CD8-positive, alpha-beta memory T cell (primary cell): ENCODE results near the gene BAK1. TPM values are rescaled to one million over a fixed set of nuclear protein-coding genes. Genes with fewer than 3 reads are reported as not detected.

Experiments used
- CTCF ChIA-PET: fragments of 350-600 bp; sonication (Branson Sonifier 250); formaldehyde crosslinking; loops from one replicate; lab custom pipeline; 2021; ENCODE audit warnings: antibody characterized with exemption; lab: Charles Lee
- POLR2A ChIA-PET: fragments of 350-600 bp; sonication (Branson Sonifier 250); formaldehyde crosslinking; loops from one replicate; lab custom pipeline; 2021; ENCODE audit warnings: antibody characterized with exemption; lab: Charles Lee
- DNase-seq, 5 donors: peaks; one replicate each; pipeline versions ENCODE4 v3.0.0 to v3.0.0-alpha.2; 2020 to 2022; ENCODE audit warnings: mixed read lengths in 1 of 5
- H3K27ac ChIP-seq: one replicate; pipeline ENCODE4 v1.7.0; 2013; ENCODE audit warnings: low read depth, mild to moderate bottlenecking, low read length, moderate library complexity
- H3K27me3 ChIP-seq: 2 replicates; pipeline ENCODE4 v1.7.0; 2013; ENCODE audit warnings: low read length, mild to moderate bottlenecking; ENCODE audit not compliant: insufficient read depth, poor library complexity, severe bottlenecking
- H3K36me3 ChIP-seq: 2 replicates; pipeline ENCODE4 v1.7.0; 2013; ENCODE audit warnings: mild to moderate bottlenecking, low read length, moderate library complexity; ENCODE audit not compliant: insufficient read depth
- H3K4me1 ChIP-seq: 2 replicates; pipeline ENCODE4 v1.7.0; 2013; ENCODE audit warnings: mild to moderate bottlenecking, low read length, moderate library complexity; ENCODE audit not compliant: insufficient read depth
- H3K4me3 ChIP-seq: 2 replicates; pipeline ENCODE4 v1.7.0; 2013; ENCODE audit warnings: mild to moderate bottlenecking, low read length
- H3K9me3 ChIP-seq: 2 replicates; pipeline ENCODE4 v1.7.0; 2013; ENCODE audit warnings: mild to moderate bottlenecking, low read length
- H3K27ac Mint-ChIP-seq, 8 donors: one replicate each; pipeline ENCODE4 v1.8.0; 2020 to 2021; ENCODE audit warnings: mixed read lengths in 8 of 8, mild to moderate bottlenecking in 6 of 8, inconsistent platforms in 3 of 8, moderate library complexity in 3 of 8
- H3K27me3 Mint-ChIP-seq, 2 donors: one replicate each; pipeline ENCODE4 v1.8.0; 2020 to 2021; ENCODE audit warnings: mixed read lengths in 2 of 2, mild to moderate bottlenecking in 1 of 2, moderate library complexity in 1 of 2
- H3K36me3 Mint-ChIP-seq, 3 donors: one replicate each; pipeline ENCODE4 v1.8.0; 2020 to 2021; ENCODE audit warnings: mixed read lengths in 3 of 3, inconsistent platforms in 1 of 3, mild to moderate bottlenecking in 1 of 3
- H3K4me1 Mint-ChIP-seq, 3 donors: one replicate each; pipeline ENCODE4 v1.8.0; 2020 to 2021; ENCODE audit warnings: mixed read lengths in 3 of 3, inconsistent platforms in 1 of 3, mild to moderate bottlenecking in 1 of 3
- H3K4me3 Mint-ChIP-seq, 7 donors: one replicate each; pipeline ENCODE4 v1.8.0; 2020 to 2021; ENCODE audit warnings: mixed read lengths in 7 of 7, mild to moderate bottlenecking in 6 of 7, moderate library complexity in 4 of 7, inconsistent platforms in 2 of 7
- H3K9me3 Mint-ChIP-seq, 5 donors: one replicate each; pipeline ENCODE4 v1.8.0; 2020 to 2022; ENCODE audit warnings: mixed read lengths in 5 of 5, mild to moderate bottlenecking in 3 of 5, moderate library complexity in 2 of 5, inconsistent platforms in 1 of 5
- polyA plus RNA-seq: library from polyadenylated mRNA; unstranded; fragments of 300-500 nt; fragmentation: Illumina TruSeq; gene quantifications from one replicate; pipeline ENCODE4 v1.2.3, GENCODE V29; 2021
- total RNA-seq, 2 experiments: library from RNA; stranded (reverse); gene quantifications; one replicate each; pipeline ENCODE4 v1.2.3, GENCODE V29; 2021

BAK1 gene
- total RNA-seq, result 10 to 100 TPM; 48.5 to 50.1 TPM
- polyA plus RNA-seq, result 43.4 TPM

GRCh38 chr6:33579828-33580714 lies at the start of gene BAK1:
Gene BAK1 (minus strand): TSS chr6:33580276. CDS start chr6:33577604, 2,672 bp downstream.
- peak within 1 kb of the TSS; percentile 98 for H3K4me3 ChIP-seq
- peak; percentile 79 to 91 (median 81) for DNase-seq
- peaks cover 26% of the 10 kb centered on the region for H3K4me1 ChIP-seq
- no peaks in the 10 kb centered on the region for H3K27me3 ChIP-seq
- no peaks in the 10 kb centered on the region for H3K9me3 ChIP-seq
- Mint-ChIP-seq H3K27me3 (no peaks in the 10 kb centered on the region), H3K36me3 (peaks cover 4 to 39% (median 5%) of the 10 kb centered on the region in 3 donors), H3K4me1 (peaks cover 31 to 42% (median 31%) of the 10 kb centered on the region in 3 donors), H3K27ac (peak within 1 kb of the TSS; percentile 90 to 100 (median 98)), H3K4me3 (peak within 1 kb of the TSS; percentile 92 to 99 (median 95)), H3K9me3 (no peaks in the 10 kb centered on the region)
- peak within 1 kb of the TSS; percentile 90 for H3K27ac ChIP-seq
- CTCF ChIA-PET, result interaction anchor here (0.8 to 1.6 kb wide), 10 partner anchors 10 to 575 kb away, joined by 3 to 8 read pairs (median 4); no protein-coding TSS in a partner anchor
- POLR2A ChIA-PET, result interaction anchor here (0.6 to 2.2 kb wide), 7 partner anchors 10 to 308 kb away, joined by 3 to 17 read pairs (median 7); partner anchors contain the start of genes ITPR3, RPS18, UQCC2 and VPS52
- peaks cover 18% of the 10 kb centered on the region for H3K36me3 ChIP-seq

- Histone ChIP-seq H3K4me1 (peaks cover 43% of the 10 kb centered on the region), H3K36me3 (peaks cover 4% of the 10 kb centered on the region), H3K9me3 (no peaks in the 10 kb centered on the region), H3K27ac (no peak overlapping the region), H3K27me3 (no peaks in the 10 kb centered on the region), H3K4me3 (no peak overlapping the region)
- peaks cover 50 to 81% (median 58%) of the 10 kb centered on the region in 3 donors for H3K4me1 Mint-ChIP-seq
- ChIA-PET POLR2A (no interaction called here), CTCF (no interaction called here)
- peak overlapping the region; percentile 47 to 80 (median 60) for H3K27ac Mint-ChIP-seq
- H3K27me3 Mint-ChIP-seq, result peaks cover 0 to 4% of the 10 kb centered on the region in 2 donors
- DNase-seq, result no peak
- peaks cover 0 to 42% (median 0%) of the 10 kb centered on the region in 3 donors for H3K36me3 Mint-ChIP-seq
- no peaks in the 10 kb centered on the region for H3K9me3 Mint-ChIP-seq
- peak overlapping the region in 2 of 7 donors; percentile 22 to 32 for H3K4me3 Mint-ChIP-seq
Observed at GRCh38 chr6:33628401-33628964, 48.4 kb upstream of the BAK1 start.

GRCh38 chr6:33627876-33628275 lies 47.8 kb upstream of the BAK1 start:
- peaks cover 40% of the 10 kb centered on the region for H3K4me1 ChIP-seq
- no peak overlapping the region for H3K27ac ChIP-seq

DNA sequence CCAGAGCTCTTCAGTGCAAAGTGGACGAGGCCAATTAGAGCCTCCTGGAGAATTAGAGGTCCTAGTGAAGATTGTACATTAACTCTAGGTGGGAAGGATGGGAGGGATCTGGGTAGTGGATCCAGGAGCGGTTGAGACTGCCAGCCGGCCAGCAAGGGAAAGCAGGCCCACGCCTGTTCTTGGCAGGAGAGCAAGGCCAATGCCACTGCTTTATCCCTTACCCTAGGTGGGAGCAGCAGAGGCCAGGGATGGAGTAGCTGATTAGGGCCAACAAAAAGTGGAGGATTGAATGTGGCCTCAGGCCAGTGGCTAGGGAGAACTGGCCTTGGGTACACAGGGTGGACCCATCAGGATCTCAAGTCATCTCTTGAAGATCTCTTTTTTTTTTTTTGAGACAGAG lies 44.8 kb upstream of the BAK1 start:
- peak overlapping the region in 7 of 8 donors; percentile 45 to 98 (median 92) for H3K27ac Mint-ChIP-seq
- peaks cover 0 to 47% (median 0%) of the 10 kb centered on the region in 3 donors for H3K36me3 Mint-ChIP-seq
- DNase-seq, result no peak
- ChIA-PET POLR2A (no interaction called here), CTCF (no interaction called here)
- peaks cover 47 to 70% (median 61%) of the 10 kb centered on the region in 3 donors for H3K4me1 Mint-ChIP-seq
- H3K4me3 Mint-ChIP-seq, result peak overlapping the region in 3 of 7 donors; percentile 6 to 62 (median 32)
- Histone ChIP-seq H3K9me3 (no peaks in the 10 kb centered on the region), H3K4me1 (peaks cover 35% of the 10 kb centered on the region), H3K4me3 (no peak overlapping the region), H3K27me3 (no peaks in the 10 kb centered on the region), H3K27ac (no peak overlapping the region), H3K36me3 (peaks cover 4% of the 10 kb centered on the region)
- H3K27me3 Mint-ChIP-seq, result no peaks in the 10 kb centered on the region
- H3K9me3 Mint-ChIP-seq, result no peaks in the 10 kb centered on the region

More at GRCh38 chr6:33627876-33628275, 47.8 kb upstream of the BAK1 start:
- peaks cover 52 to 83% (median 60%) of the 10 kb centered on the region in 3 donors for H3K4me1 Mint-ChIP-seq
- H3K27ac Mint-ChIP-seq, result peak overlapping the region in 5 of 8 donors; percentile 55 to 98 (median 67)
- H3K9me3 Mint-ChIP-seq, result no peaks in the 10 kb centered on the region
- H3K36me3 Mint-ChIP-seq, result peaks cover 0 to 45% (median 0%) of the 10 kb centered on the region in 3 donors
- Histone ChIP-seq H3K36me3 (peaks cover 4% of the 10 kb centered on the region), H3K27me3 (no peaks in the 10 kb centered on the region), H3K9me3 (no peaks in the 10 kb centered on the region), H3K4me3 (no peak overlapping the region)
- CTCF ChIA-PET, result no interaction called here
- DNase-seq, result no peak
- H3K4me3 Mint-ChIP-seq, result no peak overlapping the region
- peaks cover 0 to 2% of the 10 kb centered on the region in 2 donors for H3K27me3 Mint-ChIP-seq
- POLR2A ChIA-PET, result interaction anchor here (1.2 kb wide), 1 partner anchor 69 kb away, joined by 3 read pairs; no protein-coding TSS in a partner anchor

GRCh38 chr6:33623895-33624381 lies 43.9 kb upstream of the BAK1 start:
- peaks cover 4% of the 10 kb centered on the region for H3K36me3 ChIP-seq
- no peak overlapping the region for H3K4me3 ChIP-seq
- POLR2A ChIA-PET, result no interaction called here
- peaks cover 41% of the 10 kb centered on the region for H3K4me1 ChIP-seq
- no peaks in the 10 kb centered on the region for H3K9me3 ChIP-seq
- peaks cover 0 to 48% (median 0%) of the 10 kb centered on the region in 3 donors for H3K36me3 Mint-ChIP-seq
- H3K4me1 Mint-ChIP-seq, result peaks cover 57 to 77% (median 70%) of the 10 kb centered on the region in 3 donors
- no peak overlapping the region for H3K27ac ChIP-seq
- CTCF ChIA-PET, result interaction anchor here (0.9 kb wide), 1 partner anchor 8 kb away, joined by 3 read pairs; no protein-coding TSS in a partner anchor
- H3K27ac Mint-ChIP-seq, result peak overlapping the region; percentile 58 to 98 (median 91)
- H3K4me3 Mint-ChIP-seq, result peak overlapping the region; percentile 43 to 98 (median 91)
- no peaks in the 10 kb centered on the region for H3K9me3 Mint-ChIP-seq
- H3K27me3 Mint-ChIP-seq, result no peaks in the 10 kb centered on the region
- no peak for DNase-seq
- no peaks in the 10 kb centered on the region for H3K27me3 ChIP-seq

DNA sequence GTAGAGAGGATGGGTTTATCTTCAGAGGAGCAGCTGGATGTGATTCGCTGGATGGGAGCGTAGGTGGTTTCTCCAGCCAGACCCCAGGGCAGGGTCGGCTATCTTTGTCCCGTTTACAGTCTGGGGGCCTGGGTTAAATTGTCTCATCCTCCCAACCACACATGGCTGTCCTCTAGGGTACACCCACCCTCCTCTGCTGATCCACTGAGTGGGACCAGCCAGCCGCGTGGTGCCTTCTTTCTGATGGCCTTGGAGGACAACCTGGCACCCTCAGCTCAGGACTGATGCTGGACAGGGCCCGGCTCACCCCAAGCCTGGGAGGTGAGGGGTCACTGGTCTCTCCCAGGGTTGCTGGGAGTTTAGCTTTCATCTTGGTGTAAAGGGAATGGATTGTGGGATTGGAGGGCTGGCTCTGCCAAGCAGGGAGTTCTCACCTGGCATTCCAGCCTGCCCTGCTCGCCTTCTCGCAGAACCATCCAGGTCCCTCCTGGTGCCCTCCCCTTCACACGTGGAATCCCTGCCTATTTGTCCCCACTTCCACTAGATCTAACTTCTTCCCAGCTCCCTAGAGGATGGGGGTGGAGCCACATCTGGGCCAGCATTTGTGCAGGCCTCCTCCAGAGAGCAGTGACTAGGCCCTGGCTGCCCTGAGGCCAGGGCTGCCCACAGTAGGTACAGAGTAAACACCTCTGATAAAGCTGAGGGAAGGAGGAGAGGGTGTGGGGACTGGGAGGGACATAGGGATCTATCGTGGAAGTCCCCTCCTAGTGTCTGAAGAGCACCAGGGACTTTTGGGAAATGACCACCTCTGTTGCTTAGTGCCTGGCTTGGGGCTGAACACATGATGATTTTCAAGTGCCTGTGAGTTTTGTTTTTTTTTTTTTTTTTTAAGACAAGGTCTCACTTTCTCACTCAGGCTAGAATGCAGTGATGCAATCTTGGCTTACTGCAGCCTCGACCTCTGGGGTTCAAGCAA lies 42.7 kb upstream of the BAK1 start:
- Histone ChIP-seq H3K4me3 (peak overlapping the region; percentile 87), H3K27me3 (no peaks in the 10 kb centered on the region), H3K36me3 (peaks cover 4% of the 10 kb centered on the region), H3K4me1 (peaks cover 33% of the 10 kb centered on the region), H3K9me3 (no peaks in the 10 kb centered on the region), H3K27ac (peak overlapping the region; percentile 89)
- no peaks in the 10 kb centered on the region for H3K27me3 Mint-ChIP-seq
- peak overlapping the region; percentile 90 to 98 (median 92) for H3K4me3 Mint-ChIP-seq
- no peak for DNase-seq
- peaks cover 0 to 42% (median 0%) of the 10 kb centered on the region in 3 donors for H3K36me3 Mint-ChIP-seq
- ChIA-PET POLR2A (interaction anchor here (1.5 to 2.7 kb wide), 6 partner anchors 10 to 192 kb away, joined by 4 to 12 read pairs (median 6); partner anchors contain the start of gene UQCC2), CTCF (interaction anchor here (1.0 to 2.2 kb wide), 4 partner anchors 33 to 89 kb away, joined by 3 to 8 read pairs (median 3); partner anchors contain the start of gene UQCC2)
- H3K27ac Mint-ChIP-seq, result peak overlapping the region; percentile 89 to 98 (median 96)
- peaks cover 56 to 71% (median 63%) of the 10 kb centered on the region in 3 donors for H3K4me1 Mint-ChIP-seq
- no peaks in the 10 kb centered on the region for H3K9me3 Mint-ChIP-seq
